SK-N-SH treated with all-trans-retinoic acid at 6 μM for 48 hours (cell line): Measurements from ENCODE around the gene TPST2.

Experiments
- ATAC-seq: fragments of 200-7000 bp; cut with Tn5 transposase; 3 replicates; pipeline ENCODE4 v1.9.1; 2020; ENCODE audit warnings: mild to moderate bottlenecking, moderate library complexity
- ARNTL ChIP-seq: fragments of 450-650 bp; formaldehyde crosslinking; IDR thresholded peaks from 2 replicates; pipeline ENCODE4 v1.5.0; 2020; ENCODE audit warnings: low read depth, mild to moderate bottlenecking, moderate library complexity, borderline replicate concordance
- BACH2 ChIP-seq: fragments of 250-450 bp; sonication (Bioruptor Pico); IDR thresholded peaks from 2 replicates; pipeline ENCODE4 v1.9.0; 2021; ENCODE audit warnings: mild to moderate bottlenecking, borderline replicate concordance
- ESRRG ChIP-seq: fragments of 250-450 bp; sonication (Bioruptor Pico); IDR thresholded peaks from 2 replicates; pipeline ENCODE4 v1.6.1; 2021; ENCODE audit warnings: mild to moderate bottlenecking
- GLIS3 ChIP-seq: fragments of 250-450 bp; sonication (Bioruptor Pico); IDR thresholded peaks from 2 replicates; pipeline ENCODE4 v1.5.0; 2020; ENCODE audit warnings: mild to moderate bottlenecking, moderate library complexity
- ISL1 ChIP-seq: fragments of 250-450 bp; sonication (Bioruptor Pico); IDR thresholded peaks from 2 replicates; pipeline ENCODE4 v2.1.2; 2022; ENCODE audit warnings: mild to moderate bottlenecking, moderate library complexity
- OSR1 ChIP-seq: fragments of 250-450 bp; sonication (Bioruptor Pico); IDR thresholded peaks from 2 replicates; pipeline ENCODE4 v1.8.0; 2022; ENCODE audit warnings: moderate library complexity, mild to moderate bottlenecking, inconsistent platforms
- RARB ChIP-seq: fragments of 250-450 bp; sonication (Bioruptor Pico); IDR thresholded peaks from 2 replicates; pipeline ENCODE4 v1.8.0; 2021; ENCODE audit warnings: mild to moderate bottlenecking, moderate library complexity
- SNAI2 ChIP-seq: fragments of 250-450 bp; sonication (Bioruptor Pico); IDR thresholded peaks from 2 replicates; pipeline ENCODE4 v1.5.0; 2020; ENCODE audit warnings: mild to moderate bottlenecking, moderate library complexity
- TCF4 ChIP-seq: fragments of 250-450 bp; sonication (Bioruptor Pico); IDR thresholded peaks from 2 replicates; pipeline ENCODE4 v1.8.0; 2021; ENCODE audit warnings: mild to moderate bottlenecking, moderate library complexity, borderline replicate concordance
- TOX ChIP-seq: fragments of 250-450 bp; sonication (Bioruptor Pico); IDR thresholded peaks from 2 replicates; pipeline ENCODE4 v1.8.0; 2021; ENCODE audit warnings: mild to moderate bottlenecking, moderate library complexity, borderline replicate concordance
- ZC3H10 ChIP-seq: fragments of 250-450 bp; sonication (Bioruptor Pico); IDR thresholded peaks from 2 replicates; pipeline ENCODE4 v1.5.1; 2021; ENCODE audit warnings: mild to moderate bottlenecking, moderate library complexity
- ZFP3 ChIP-seq: fragments of 250-450 bp; sonication (Bioruptor Pico); IDR thresholded peaks from 2 replicates; pipeline ENCODE4 v1.5.0; 2020; ENCODE audit warnings: mild to moderate bottlenecking, moderate library complexity
- ZFP30 ChIP-seq: fragments of 450-650 bp; formaldehyde crosslinking; IDR thresholded peaks from 2 replicates; pipeline ENCODE4 v1.5.0; 2022; ENCODE audit warnings: mild to moderate bottlenecking, moderate library complexity
- ZNF565 ChIP-seq: fragments of 450-650 bp; formaldehyde crosslinking; conservative IDR thresholded peaks from 2 replicates; pipeline ENCODE4 v1.5.0; 2020; ENCODE audit warnings: low read depth, mild to moderate bottlenecking, moderate library complexity
- ZNF70 ChIP-seq: fragments of 450-650 bp; formaldehyde crosslinking; IDR thresholded peaks from 2 replicates; pipeline ENCODE4 v1.5.0; 2020; ENCODE audit warnings: mild to moderate bottlenecking, moderate library complexity
- ZNF8 ChIP-seq: fragments of 450-650 bp; formaldehyde crosslinking; IDR thresholded peaks from 2 replicates; pipeline ENCODE4 v1.5.0; 2020; ENCODE audit warnings: mild to moderate bottlenecking, moderate library complexity
- TF ChIP-seq, protein P1 (sequence below): fragments of 250-450 bp; sonication (Bioruptor Pico); IDR thresholded peaks from 2 replicates; pipeline ENCODE4 v1.8.0; 2021; ENCODE audit warnings: low read depth, mild to moderate bottlenecking, moderate library complexity, borderline replicate concordance
- TF ChIP-seq, protein P2 (sequence below): fragments of 250-450 bp; sonication (Bioruptor Pico); IDR thresholded peaks from 2 replicates; pipeline ENCODE4 v1.5.0; 2020; ENCODE audit warnings: mild to moderate bottlenecking, moderate library complexity
- TF ChIP-seq, protein P3 (sequence below): fragments of 250-450 bp; sonication (Bioruptor Pico); IDR thresholded peaks from 2 replicates; pipeline ENCODE4 v1.5.1; 2020; ENCODE audit warnings: low read depth, mild to moderate bottlenecking, moderate library complexity
- TF ChIP-seq, protein P4 (sequence below): fragments of 250-450 bp; sonication (Bioruptor Pico); IDR thresholded peaks from 2 replicates; pipeline ENCODE4 v1.5.1; 2021; ENCODE audit warnings: mild to moderate bottlenecking, moderate library complexity

Gene TPST2

DNA sequence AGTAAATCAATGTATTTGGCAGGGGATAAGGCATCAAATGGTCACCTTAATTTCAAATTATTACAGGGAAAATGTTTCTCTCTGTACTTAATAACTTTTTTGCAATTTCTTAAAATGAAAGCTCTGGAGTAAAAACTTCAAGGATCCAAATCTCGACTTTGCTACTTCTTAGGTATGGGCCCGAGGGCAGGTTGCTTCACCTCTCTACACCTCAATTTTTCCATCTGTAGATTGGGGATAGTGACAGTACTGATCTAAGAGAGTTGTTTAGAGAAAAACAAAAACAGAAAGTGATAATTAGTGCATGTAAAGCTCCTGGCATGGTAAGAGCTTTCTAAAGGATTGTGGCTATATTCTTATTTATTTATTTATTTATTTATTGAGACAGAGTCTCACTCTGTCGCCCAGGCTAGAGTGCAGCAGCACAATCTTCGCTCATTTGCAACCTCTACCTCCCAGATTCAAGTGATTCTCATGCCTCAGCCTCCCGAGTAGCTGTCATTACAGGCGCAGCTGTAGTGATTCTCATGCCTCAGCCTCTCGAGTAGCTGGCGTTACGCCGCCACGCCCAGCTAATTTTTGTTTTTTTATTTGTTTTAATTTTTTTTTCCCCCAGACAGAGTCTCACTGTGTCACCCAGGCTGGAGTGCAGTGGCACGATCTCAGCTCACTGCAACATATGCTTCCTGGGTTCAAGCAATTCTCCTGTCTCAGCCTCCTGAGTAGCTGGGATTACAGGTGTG is 75.3 kb downstream of the TPST2 start:
- no peak for ATAC-seq
- TF ChIP-seq TOX (CRISPR knock-in tag) (no peak), TCF4 (CRISPR knock-in tag) (no peak), GLIS3 (no peak), SNAI2 (CRISPR knock-in tag) (no peak), OSR1 (CRISPR knock-in tag) (no peak)

DNA sequence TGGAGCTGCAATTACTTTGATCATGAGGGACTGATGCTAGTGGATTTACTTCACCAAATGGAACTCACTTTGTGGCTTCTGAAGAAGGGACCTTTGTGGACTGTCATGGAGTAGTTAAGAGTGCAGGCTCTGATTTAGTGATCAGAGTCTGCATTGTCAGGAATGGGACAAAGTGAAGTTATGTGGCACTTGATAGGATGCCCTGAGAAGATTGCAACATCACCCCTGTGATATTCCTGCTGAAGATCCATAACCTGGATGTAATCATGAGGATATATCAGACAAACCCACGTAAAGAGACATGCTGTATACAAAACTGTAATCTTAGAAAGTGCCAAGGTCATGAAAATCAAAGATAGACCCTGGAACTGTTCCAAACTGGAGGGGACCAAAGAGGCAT is 76.1 kb downstream of the TPST2 start:
- ATAC-seq = no peak
- TF ChIP-seq ARNTL (CRISPR knock-in tag) = no peak
- TF ChIP-seq ISL1 (CRISPR knock-in tag) = no peak
- no peak for TF ChIP-seq ZNF565 (CRISPR knock-in tag)
- no peak for TF ChIP-seq TOX (CRISPR knock-in tag)
- TF ChIP-seq, protein P1, sequence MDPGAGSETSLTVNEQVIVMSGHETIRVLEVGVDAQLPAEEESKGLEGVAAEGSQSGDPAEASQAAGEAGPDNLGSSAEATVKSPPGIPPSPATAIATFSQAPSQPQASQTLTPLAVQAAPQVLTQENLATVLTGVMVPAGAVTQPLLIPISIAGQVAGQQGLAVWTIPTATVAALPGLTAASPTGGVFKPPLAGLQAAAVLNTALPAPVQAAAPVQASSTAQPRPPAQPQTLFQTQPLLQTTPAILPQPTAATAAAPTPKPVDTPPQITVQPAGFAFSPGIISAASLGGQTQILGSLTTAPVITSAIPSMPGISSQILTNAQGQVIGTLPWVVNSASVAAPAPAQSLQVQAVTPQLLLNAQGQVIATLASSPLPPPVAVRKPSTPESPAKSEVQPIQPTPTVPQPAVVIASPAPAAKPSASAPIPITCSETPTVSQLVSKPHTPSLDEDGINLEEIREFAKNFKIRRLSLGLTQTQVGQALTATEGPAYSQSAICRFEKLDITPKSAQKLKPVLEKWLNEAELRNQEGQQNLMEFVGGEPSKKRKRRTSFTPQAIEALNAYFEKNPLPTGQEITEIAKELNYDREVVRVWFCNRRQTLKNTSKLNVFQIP (CRISPR knock-in tag) = no peak
- TF ChIP-seq ZFP30 (CRISPR knock-in tag) = no peak
- no peak for TF ChIP-seq ZNF70 (CRISPR knock-in tag)
- TF ChIP-seq ZC3H10 = no peak
- no peak for TF ChIP-seq ESRRG (CRISPR knock-in tag)
- TF ChIP-seq RARB (CRISPR knock-in tag) = no peak
- no peak for TF ChIP-seq TCF4 (CRISPR knock-in tag)
- no peak for TF ChIP-seq GLIS3
- TF ChIP-seq, protein P2, sequence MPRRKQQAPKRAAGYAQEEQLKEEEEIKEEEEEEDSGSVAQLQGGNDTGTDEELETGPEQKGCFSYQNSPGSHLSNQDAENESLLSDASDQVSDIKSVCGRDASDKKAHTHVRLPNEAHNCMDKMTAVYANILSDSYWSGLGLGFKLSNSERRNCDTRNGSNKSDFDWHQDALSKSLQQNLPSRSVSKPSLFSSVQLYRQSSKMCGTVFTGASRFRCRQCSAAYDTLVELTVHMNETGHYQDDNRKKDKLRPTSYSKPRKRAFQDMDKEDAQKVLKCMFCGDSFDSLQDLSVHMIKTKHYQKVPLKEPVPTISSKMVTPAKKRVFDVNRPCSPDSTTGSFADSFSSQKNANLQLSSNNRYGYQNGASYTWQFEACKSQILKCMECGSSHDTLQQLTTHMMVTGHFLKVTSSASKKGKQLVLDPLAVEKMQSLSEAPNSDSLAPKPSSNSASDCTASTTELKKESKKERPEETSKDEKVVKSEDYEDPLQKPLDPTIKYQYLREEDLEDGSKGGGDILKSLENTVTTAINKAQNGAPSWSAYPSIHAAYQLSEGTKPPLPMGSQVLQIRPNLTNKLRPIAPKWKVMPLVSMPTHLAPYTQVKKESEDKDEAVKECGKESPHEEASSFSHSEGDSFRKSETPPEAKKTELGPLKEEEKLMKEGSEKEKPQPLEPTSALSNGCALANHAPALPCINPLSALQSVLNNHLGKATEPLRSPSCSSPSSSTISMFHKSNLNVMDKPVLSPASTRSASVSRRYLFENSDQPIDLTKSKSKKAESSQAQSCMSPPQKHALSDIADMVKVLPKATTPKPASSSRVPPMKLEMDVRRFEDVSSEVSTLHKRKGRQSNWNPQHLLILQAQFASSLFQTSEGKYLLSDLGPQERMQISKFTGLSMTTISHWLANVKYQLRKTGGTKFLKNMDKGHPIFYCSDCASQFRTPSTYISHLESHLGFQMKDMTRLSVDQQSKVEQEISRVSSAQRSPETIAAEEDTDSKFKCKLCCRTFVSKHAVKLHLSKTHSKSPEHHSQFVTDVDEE (CRISPR knock-in tag) = no peak
- no peak for TF ChIP-seq ZNF8 (CRISPR knock-in tag)
- TF ChIP-seq BACH2 = no peak
- TF ChIP-seq, protein P3, sequence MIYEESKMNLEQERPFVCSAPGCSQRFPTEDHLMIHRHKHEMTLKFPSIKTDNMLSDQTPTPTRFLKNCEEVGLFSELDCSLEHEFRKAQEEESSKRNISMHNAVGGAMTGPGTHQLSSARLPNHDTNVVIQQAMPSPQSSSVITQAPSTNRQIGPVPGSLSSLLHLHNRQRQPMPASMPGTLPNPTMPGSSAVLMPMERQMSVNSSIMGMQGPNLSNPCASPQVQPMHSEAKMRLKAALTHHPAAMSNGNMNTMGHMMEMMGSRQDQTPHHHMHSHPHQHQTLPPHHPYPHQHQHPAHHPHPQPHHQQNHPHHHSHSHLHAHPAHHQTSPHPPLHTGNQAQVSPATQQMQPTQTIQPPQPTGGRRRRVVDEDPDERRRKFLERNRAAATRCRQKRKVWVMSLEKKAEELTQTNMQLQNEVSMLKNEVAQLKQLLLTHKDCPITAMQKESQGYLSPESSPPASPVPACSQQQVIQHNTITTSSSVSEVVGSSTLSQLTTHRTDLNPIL (CRISPR knock-in tag) = no peak
- TF ChIP-seq SNAI2 (CRISPR knock-in tag) = no peak
- TF ChIP-seq OSR1 (CRISPR knock-in tag) = no peak
- TF ChIP-seq, all 23 proteins: peak for 0

DNA sequence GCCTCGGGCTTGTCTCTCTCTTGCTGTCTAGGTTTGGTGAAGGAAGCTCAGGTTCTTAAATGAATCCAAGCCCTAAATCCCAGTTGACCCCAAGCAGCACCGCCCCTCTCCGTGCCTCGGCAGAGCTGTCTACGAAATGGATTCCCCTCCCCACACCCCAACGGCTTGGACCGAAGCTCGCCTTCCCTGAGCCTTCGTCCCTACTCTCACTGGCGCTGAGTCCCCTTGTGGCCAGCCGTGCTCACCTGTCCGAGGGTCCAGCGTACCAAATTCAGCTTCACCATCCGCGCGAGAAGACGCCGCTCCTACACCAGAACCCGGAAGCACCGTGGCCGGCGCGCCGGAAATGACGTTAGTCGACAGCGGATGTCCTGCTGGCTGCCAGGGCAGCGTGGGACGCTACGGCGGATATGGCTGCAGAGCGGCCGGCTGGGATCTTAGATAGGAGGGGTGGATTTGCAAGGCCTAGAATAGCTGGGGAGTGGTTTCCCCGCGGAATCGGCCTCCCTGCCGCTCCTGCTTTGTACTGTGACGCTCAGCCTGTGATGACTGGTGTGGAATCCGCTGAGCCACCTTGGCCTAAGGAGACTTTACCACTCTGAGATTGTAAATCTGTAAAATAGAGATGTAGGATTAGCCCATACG is 77.7 kb downstream of the TPST2 start, which contains the start of gene TFIP11:
TFIP11 (minus strand) TSS at position 325 of the 645 bp plus-strand sequence. CDS start 2,201 bp downstream, outside the sequence.
- TF ChIP-seq ZFP3 (CRISPR knock-in tag) = no peak
- TF ChIP-seq ARNTL (CRISPR knock-in tag) = no peak
- no peak for TF ChIP-seq BACH2
- TF ChIP-seq, protein P4, sequence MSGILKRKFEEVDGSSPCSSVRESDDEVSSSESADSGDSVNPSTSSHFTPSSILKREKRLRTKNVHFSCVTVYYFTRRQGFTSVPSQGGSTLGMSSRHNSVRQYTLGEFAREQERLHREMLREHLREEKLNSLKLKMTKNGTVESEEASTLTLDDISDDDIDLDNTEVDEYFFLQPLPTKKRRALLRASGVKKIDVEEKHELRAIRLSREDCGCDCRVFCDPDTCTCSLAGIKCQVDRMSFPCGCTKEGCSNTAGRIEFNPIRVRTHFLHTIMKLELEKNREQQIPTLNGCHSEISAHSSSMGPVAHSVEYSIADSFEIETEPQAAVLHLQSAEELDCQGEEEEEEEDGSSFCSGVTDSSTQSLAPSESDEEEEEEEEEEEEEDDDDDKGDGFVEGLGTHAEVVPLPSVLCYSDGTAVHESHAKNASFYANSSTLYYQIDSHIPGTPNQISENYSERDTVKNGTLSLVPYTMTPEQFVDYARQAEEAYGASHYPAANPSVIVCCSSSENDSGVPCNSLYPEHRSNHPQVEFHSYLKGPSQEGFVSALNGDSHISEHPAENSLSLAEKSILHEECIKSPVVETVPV (CRISPR knock-in tag) = no peak
- TF ChIP-seq, protein P1 (CRISPR knock-in tag) = no peak
- no peak for TF ChIP-seq ESRRG (CRISPR knock-in tag)
- ATAC-seq = peak; percentile 98
